ENCODE measurements around the gene NCKAP5. TPM values are rescaled to one million over a fixed set of nuclear protein-coding genes. Genes with fewer than 3 reads are reported as not detected.

Gene NCKAP5
- polyA plus RNA-seq, 1 experiment = 2.1 TPM

GRCh38 chr2:132665401-132666140 lies 902.7 kb downstream of the NCKAP5 start:
- Histone ChIP-seq H3K4me3 (ENCODE audit: low read depth, low read length) (no peak overlapping the region), H3K27me3 (ENCODE audit: control insufficient read depth, insufficient read depth, low read length) (peaks cover 8% of the 10 kb centered on the region), H3K36me3 (ENCODE audit: control insufficient read depth, insufficient read depth, low read length) (no peaks in the 10 kb centered on the region)
- DNase-seq (ENCODE audit: low read depth) = no peak
- CTCF ChIA-PET = interaction anchor here (0.6 kb wide), 1 partner anchor 39 kb away, joined by 3 read pairs; no protein-coding TSS in a partner anchor
- POLR2A ChIA-PET = no interaction called here
- TF ChIP-seq, protein P1, sequence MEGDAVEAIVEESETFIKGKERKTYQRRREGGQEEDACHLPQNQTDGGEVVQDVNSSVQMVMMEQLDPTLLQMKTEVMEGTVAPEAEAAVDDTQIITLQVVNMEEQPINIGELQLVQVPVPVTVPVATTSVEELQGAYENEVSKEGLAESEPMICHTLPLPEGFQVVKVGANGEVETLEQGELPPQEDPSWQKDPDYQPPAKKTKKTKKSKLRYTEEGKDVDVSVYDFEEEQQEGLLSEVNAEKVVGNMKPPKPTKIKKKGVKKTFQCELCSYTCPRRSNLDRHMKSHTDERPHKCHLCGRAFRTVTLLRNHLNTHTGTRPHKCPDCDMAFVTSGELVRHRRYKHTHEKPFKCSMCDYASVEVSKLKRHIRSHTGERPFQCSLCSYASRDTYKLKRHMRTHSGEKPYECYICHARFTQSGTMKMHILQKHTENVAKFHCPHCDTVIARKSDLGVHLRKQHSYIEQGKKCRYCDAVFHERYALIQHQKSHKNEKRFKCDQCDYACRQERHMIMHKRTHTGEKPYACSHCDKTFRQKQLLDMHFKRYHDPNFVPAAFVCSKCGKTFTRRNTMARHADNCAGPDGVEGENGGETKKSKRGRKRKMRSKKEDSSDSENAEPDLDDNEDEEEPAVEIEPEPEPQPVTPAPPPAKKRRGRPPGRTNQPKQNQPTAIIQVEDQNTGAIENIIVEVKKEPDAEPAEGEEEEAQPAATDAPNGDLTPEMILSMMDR (IDR thresholded peaks at IDR 0.05; ENCODE audit: insufficient read depth, low read depth, low read length) = no peak

DNA sequence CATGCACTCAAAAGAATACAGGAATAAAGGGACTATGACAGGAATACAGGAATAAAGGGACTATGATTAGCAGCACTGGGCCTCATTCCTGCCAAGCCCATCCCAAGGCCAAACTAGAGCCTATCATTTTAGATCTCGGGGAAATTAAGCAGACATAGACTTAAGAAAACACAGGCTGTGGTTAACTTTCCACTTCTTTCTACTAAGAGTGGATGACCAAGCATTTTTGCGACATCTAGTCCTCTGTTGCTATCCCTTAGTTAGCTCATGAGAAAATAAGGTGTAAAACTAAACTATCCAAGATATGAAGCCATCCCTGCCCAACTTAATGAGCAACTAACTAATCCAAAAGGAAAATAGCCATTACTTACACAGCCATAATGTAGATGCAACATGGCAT lies 904.2 kb downstream of the NCKAP5 start:
- no peak for DNase-seq (ENCODE audit: low read depth)
- Histone ChIP-seq H3K4me3 (ENCODE audit: low read depth, low read length) (no peak overlapping the region), H3K36me3 (ENCODE audit: control insufficient read depth, insufficient read depth, low read length) (no peaks in the 10 kb centered on the region), H3K27me3 (ENCODE audit: control insufficient read depth, insufficient read depth, low read length) (peaks cover 5% of the 10 kb centered on the region)
- POLR2A ChIA-PET = no interaction called here
- TF ChIP-seq, protein P1 (IDR thresholded peaks at IDR 0.05; ENCODE audit: insufficient read depth, low read depth, low read length) = no peak
- CTCF ChIA-PET = interaction anchor here (1.4 to 2.0 kb wide), 2 partner anchors 10 to 12 kb away, joined by 4 to 5 read pairs; no protein-coding TSS in a partner anchor

DNA sequence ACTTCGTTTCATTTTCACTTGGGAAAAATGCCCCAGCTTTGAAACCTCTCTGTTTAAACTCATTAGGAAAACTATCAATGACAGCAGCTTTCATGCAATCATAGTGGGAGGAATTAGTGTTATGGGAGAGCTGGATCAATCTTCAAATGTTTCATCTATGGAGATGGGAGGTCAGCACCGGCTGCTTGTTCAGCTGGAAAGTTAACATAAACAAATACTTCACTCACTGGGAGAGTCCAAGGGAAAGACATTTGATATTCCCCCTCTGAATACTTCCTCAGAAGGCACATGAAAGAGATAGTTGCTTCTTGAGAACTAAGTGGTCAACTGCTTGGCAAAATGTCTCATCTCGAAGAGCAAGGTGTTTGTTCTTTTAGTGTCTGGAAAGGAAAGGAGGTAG lies 905.5 kb downstream of the NCKAP5 start:
- Histone ChIP-seq H3K4me3 (ENCODE audit: low read depth, low read length) (no peak overlapping the region), H3K36me3 (ENCODE audit: control insufficient read depth, insufficient read depth, low read length) (no peaks in the 10 kb centered on the region), H3K27me3 (ENCODE audit: control insufficient read depth, insufficient read depth, low read length) (no peaks in the 10 kb centered on the region)
- CTCF ChIA-PET = interaction anchor here (1.4 to 2.0 kb wide), 2 partner anchors 9 to 11 kb away, joined by 4 to 5 read pairs; no protein-coding TSS in a partner anchor
- TF ChIP-seq, protein P1 (IDR thresholded peaks at IDR 0.05; ENCODE audit: insufficient read depth, low read depth, low read length) = no peak
- DNase-seq (ENCODE audit: low read depth) = no peak
- POLR2A ChIA-PET = no interaction called here

GRCh38 chr2:132659331-132659730 lies 908.9 kb downstream of the NCKAP5 start:
- CTCF ChIA-PET = interaction anchor here (1.0 to 2.7 kb wide), 5 partner anchors 8 to 510 kb away, joined by 3 to 7 read pairs (median 5); no protein-coding TSS in a partner anchor
- no peak overlapping the region for H3K4me3 ChIP-seq (ENCODE audit: low read depth, low read length)
- H3K27me3 ChIP-seq (ENCODE audit: control insufficient read depth, insufficient read depth, low read length) = no peaks in the 10 kb centered on the region
- no peak for DNase-seq (ENCODE audit: low read depth)
- POLR2A ChIA-PET = no interaction called here
- TF ChIP-seq, protein P1 (IDR thresholded peaks at IDR 0.05; ENCODE audit: insufficient read depth, low read depth, low read length) = no peak
- H3K36me3 ChIP-seq (ENCODE audit: control insufficient read depth, insufficient read depth, low read length) = no peaks in the 10 kb centered on the region

DNA sequence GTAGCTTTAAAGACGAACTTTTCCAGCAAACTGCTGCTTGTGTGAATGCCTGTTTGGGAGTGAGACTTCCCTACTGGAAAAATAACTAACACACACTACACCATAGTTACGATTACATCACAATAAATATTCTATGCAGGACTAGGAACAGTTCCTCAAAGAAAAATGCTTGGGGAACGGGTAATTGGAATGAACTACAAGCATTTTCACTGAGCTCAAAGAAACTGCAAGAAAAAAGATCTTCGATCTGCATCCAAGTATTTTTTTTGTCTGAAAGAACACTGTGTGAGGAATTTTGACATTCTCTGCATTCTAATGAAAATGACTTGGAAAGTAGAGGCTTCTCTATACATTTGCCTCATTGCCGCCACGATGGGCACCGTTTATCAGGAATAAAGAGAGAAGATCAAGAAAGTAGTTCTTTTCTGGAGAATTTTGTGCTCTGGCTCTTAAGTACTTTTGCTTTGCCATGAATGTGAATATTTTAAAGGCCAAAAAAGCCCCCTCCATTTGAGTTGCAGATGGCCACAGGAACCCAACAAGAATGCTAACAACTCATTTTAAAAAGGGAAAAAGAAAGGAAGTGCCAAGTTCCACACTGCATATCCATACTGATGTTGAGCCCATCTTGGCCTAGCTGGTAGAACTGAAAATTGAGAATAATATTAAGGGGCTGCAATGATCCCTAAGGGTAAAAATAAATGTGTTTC lies 911.8 kb downstream of the NCKAP5 start:
- no peak for DNase-seq (ENCODE audit: low read depth)
- no peak overlapping the region for H3K4me3 ChIP-seq (ENCODE audit: low read depth, low read length)
- TF ChIP-seq, protein P1 (IDR thresholded peaks at IDR 0.05; ENCODE audit: insufficient read depth, low read depth, low read length) = no peak
- no peaks in the 10 kb centered on the region for H3K36me3 ChIP-seq (ENCODE audit: control insufficient read depth, insufficient read depth, low read length)
- CTCF ChIA-PET = interaction anchor here (0.6 to 1.6 kb wide), 3 partner anchors 109 to 1188 kb away, joined by 3 to 5 read pairs (median 4); no protein-coding TSS in a partner anchor
- no peaks in the 10 kb centered on the region for H3K27me3 ChIP-seq (ENCODE audit: control insufficient read depth, insufficient read depth, low read length)
- POLR2A ChIA-PET = no interaction called here
